ENCODE measurements around the gene AIFM2. TPM values are rescaled to one million over a fixed set of nuclear protein-coding genes. Genes with fewer than 3 reads are reported as not detected.

Gene AIFM2
- total and polyA plus RNA-seq, 4 donors, result 3.6 to 19.1 (median 15.5) TPM

DNA sequence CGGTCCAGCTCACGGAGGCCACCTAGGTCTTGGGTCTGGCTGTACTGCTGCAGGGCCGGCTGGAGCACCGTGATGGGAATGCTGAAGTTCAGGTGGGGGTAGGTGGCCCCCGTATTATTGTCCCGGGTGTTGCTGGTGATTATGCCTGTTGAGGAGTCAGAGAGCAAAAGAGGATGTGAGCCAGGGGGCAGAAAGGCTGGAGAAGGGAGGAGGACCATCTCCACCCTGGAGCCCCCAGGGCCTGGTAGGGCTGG, 7.3 kb upstream of the AIFM2 start:
- ATAC-seq (ENCODE audit: insufficient read depth, low FRiP score), result no peak
- Histone ChIP-seq H3K27ac (ENCODE audit: low read depth in 1 of 2, low read length in 1 of 2) (no peak overlapping the region), H3K36me3 (ENCODE audit: control insufficient read depth in 4 of 4, insufficient read depth in 4 of 4, low read length in 4 of 4) (peaks cover 0 to 5% (median 1%) of the 10 kb centered on the region in 4 donors), H3K9ac (ENCODE audit: insufficient read depth in 1 of 2, low read length in 2 of 2) (no peak overlapping the region), H3K27me3 (ENCODE audit: control insufficient read depth in 3 of 3, insufficient read depth in 3 of 3, low read length in 2 of 3) (no peaks in the 10 kb centered on the region), H3K9me3 (ENCODE audit: control insufficient read depth in 4 of 4, insufficient read depth in 3 of 4, low read length in 3 of 4) (no peaks in the 10 kb centered on the region), H3K4me3 (no peak overlapping the region), H3K4me1 (ENCODE audit: control insufficient read depth in 5 of 5, insufficient read depth in 5 of 5, low read length in 5 of 5) (peaks cover 0 to 7% (median 2%) of the 10 kb centered on the region in 5 donors)
- no peak for DNase-seq
- 93 to 98% methylated on average over 6 of the region's 6 CpGs for WGBS, 2 donors
- TF ChIP-seq, protein P1, sequence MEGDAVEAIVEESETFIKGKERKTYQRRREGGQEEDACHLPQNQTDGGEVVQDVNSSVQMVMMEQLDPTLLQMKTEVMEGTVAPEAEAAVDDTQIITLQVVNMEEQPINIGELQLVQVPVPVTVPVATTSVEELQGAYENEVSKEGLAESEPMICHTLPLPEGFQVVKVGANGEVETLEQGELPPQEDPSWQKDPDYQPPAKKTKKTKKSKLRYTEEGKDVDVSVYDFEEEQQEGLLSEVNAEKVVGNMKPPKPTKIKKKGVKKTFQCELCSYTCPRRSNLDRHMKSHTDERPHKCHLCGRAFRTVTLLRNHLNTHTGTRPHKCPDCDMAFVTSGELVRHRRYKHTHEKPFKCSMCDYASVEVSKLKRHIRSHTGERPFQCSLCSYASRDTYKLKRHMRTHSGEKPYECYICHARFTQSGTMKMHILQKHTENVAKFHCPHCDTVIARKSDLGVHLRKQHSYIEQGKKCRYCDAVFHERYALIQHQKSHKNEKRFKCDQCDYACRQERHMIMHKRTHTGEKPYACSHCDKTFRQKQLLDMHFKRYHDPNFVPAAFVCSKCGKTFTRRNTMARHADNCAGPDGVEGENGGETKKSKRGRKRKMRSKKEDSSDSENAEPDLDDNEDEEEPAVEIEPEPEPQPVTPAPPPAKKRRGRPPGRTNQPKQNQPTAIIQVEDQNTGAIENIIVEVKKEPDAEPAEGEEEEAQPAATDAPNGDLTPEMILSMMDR (IDR thresholded peaks at IDR 0.05; ENCODE audit: control extremely low read depth, extremely low read depth), result no peak

DNA sequence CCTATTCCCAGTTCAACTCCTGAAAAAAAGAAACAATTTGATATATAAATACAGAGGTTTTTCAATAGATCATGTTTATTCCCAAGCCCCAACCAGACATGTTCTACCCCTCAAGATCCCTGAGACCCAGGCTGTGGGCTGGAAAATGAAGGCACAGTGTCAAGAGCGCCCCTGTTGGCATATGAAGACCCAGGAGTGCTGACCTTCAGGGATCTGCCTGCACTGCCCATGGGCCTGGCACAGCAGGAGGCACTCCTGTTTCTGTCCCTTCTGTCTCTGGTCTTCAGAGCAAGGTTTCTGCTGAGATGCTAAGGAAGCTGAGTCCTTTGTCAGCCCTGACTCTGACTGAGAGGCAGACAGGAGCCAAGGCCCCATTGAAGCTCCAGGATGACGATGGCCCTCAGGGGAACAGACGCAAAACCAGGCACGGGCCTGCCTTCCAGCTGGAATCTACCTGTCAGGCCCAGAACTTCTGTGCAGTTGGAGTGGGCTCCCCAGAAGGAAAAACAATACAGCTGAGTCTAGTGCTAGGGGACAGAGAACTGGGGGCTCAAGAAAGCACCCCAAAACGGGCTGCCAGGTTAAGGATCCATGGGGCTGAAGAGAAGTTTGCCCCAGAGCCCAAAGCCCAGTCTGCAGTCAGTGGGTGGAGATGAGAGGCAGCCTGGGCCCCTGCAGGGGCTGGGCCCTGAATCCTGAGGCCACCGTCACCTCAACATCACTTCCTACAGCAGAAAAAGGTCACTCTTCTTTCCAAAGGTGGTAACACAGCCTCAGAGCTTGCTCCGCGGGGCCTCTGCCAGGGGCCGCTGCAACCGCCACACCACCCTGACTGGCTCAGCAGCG, 6.7 kb upstream of the AIFM2 start:
- H3K36me3 ChIP-seq (ENCODE audit: control insufficient read depth in 4 of 4, insufficient read depth in 4 of 4, low read length in 4 of 4), result peaks cover 0 to 5% (median 1%) of the 10 kb centered on the region in 4 donors
- TF ChIP-seq, protein P1 (IDR thresholded peaks at IDR 0.05; ENCODE audit: control extremely low read depth, extremely low read depth), result no peak
- no peak overlapping the region for H3K27ac ChIP-seq (ENCODE audit: low read depth in 1 of 2, low read length in 1 of 2)
- H3K4me1 ChIP-seq (ENCODE audit: control insufficient read depth in 5 of 5, insufficient read depth in 5 of 5, low read length in 5 of 5), result peaks cover 0 to 2% (median 0%) of the 10 kb centered on the region in 5 donors
- ATAC-seq (ENCODE audit: insufficient read depth, low FRiP score) (no peak), DNase-seq (no peak)
- no peaks in the 10 kb centered on the region for H3K27me3 ChIP-seq (ENCODE audit: control insufficient read depth in 3 of 3, insufficient read depth in 3 of 3, low read length in 2 of 3)
- 90 to 93% methylated on average over 11 of the region's 11 CpGs for WGBS, 2 donors
- no peak overlapping the region for H3K4me3 ChIP-seq
- no peak overlapping the region for H3K9ac ChIP-seq (ENCODE audit: insufficient read depth in 1 of 2, low read length in 2 of 2)
- H3K9me3 ChIP-seq (ENCODE audit: control insufficient read depth in 4 of 4, insufficient read depth in 3 of 4, low read length in 3 of 4), result no peaks in the 10 kb centered on the region

DNA sequence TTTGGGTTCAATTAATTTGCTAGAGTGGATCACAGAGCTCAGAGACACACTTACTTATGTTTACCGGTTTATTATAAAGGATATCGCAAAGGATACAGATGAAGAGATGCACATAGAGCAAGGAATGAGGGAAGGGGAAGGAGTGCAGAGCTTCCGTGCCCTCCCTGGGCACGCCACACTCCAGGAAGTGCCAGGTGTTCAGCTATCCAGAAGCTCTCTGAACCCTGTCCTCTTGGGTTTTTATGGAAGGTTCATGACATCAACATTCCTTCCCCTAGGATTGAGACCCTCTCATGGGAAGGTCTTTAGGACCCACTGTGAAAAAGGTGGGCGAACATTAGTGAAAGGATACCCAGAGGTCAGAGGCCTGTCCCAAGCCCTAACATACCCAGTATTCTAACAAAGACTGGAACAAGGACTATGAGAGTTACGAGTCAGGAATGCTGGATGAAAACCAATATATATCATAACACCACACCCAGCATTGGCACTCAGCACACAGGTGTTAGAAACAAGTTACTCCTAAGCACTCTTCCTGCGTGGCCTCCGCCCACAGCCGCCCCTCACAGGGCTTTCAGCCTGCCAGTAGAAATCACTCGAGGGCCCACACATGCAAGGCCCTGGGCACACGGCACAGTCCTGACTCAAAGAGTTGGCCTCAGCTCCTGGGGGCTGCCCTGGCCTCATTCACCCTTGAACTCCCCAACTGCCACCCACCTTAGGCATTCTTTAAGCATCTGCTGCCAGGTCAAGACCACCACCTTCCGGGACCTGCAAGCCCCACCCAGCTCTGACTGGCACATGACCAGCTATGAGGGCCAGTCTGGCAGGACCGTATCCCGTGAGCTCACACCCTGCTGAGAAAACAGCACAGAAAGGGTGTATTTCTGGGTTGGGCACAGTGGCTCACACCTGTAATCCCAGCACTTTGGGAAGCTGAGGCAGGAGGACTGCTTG, 5.6 kb upstream of the AIFM2 start:
- Histone ChIP-seq H3K36me3 (ENCODE audit: control insufficient read depth in 4 of 4, insufficient read depth in 4 of 4, low read length in 4 of 4) (peaks cover 0 to 5% (median 1%) of the 10 kb centered on the region in 4 donors), H3K4me3 (no peak overlapping the region), H3K27ac (ENCODE audit: low read depth in 1 of 2, low read length in 1 of 2) (no peak overlapping the region), H3K27me3 (ENCODE audit: control insufficient read depth in 3 of 3, insufficient read depth in 3 of 3, low read length in 2 of 3) (no peaks in the 10 kb centered on the region), H3K9ac (ENCODE audit: insufficient read depth in 1 of 2, low read length in 2 of 2) (no peak overlapping the region), H3K9me3 (ENCODE audit: control insufficient read depth in 4 of 4, insufficient read depth in 3 of 4, low read length in 3 of 4) (no peaks in the 10 kb centered on the region), H3K4me1 (ENCODE audit: control insufficient read depth in 5 of 5, insufficient read depth in 5 of 5, low read length in 5 of 5) (no peaks in the 10 kb centered on the region)
- TF ChIP-seq, protein P1 (IDR thresholded peaks at IDR 0.05; ENCODE audit: control extremely low read depth, extremely low read depth), result no peak
- 85 to 95% methylated on average over 14 of the region's 14 CpGs for WGBS, 2 donors
- ATAC-seq (ENCODE audit: insufficient read depth, low FRiP score) (no peak), DNase-seq (no peak)

Measured in lung (tissue), 12 donors.